Measurements from ENCODE around the gene CFAP61.
"Not testable (repeated sequence)": the region's sequence is repeated elsewhere in the genome, so short reads cannot be mapped to it uniquely, and the experiment has no call there.

CFAP61 gene

DNA sequence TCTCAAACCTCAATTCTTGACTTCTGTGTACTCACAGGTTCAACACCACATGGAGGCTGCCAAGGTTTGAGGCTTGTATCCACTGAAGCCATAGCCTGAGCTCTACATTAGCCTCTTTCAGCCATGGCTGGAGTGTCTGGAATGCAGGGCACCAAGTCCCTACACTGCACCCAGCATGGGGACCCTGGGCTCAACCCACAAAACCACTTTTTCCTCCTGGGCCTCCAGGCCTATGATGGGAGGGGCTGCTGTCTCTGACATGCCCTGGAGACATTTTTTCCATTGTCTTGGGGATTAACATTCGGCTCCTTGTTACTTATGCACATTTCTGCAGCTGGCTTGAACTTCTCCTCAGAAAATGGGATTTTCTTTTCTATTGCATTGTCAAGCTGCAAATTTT, 192.1 kb downstream of the CFAP61 start:
- DNase-seq: not testable (repeated sequence)

DNA sequence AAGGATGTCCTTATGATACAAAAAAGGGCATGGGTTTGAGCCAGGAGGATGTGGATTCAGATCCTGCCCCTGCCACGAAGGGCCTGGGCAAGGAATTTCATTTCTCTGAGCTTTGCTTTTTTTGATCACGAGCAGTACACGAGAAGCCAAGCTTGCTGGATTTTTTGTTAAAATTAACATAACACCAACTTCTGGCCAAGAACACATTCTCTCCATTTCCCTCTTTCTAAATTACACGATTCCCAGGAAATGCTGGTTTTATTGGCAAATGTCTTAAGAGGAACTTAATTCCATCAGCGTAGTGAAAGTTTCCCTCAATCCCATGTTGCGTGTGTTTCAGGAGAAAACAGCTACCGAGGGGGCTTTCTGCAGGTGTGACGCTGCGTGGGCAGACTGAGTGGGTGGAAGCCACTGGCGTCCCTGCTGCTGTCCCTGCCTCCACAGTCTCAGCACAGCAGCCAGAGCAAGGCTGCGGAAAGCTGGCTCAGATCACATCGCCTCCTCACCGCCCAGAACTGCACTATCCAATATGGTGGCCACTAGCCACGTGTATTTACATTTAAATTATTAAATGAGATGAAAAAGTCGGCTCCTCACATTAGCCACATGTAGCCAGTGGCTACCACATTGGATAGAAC, 194.8 kb downstream of the CFAP61 start:
- no peak for DNase-seq

DNA sequence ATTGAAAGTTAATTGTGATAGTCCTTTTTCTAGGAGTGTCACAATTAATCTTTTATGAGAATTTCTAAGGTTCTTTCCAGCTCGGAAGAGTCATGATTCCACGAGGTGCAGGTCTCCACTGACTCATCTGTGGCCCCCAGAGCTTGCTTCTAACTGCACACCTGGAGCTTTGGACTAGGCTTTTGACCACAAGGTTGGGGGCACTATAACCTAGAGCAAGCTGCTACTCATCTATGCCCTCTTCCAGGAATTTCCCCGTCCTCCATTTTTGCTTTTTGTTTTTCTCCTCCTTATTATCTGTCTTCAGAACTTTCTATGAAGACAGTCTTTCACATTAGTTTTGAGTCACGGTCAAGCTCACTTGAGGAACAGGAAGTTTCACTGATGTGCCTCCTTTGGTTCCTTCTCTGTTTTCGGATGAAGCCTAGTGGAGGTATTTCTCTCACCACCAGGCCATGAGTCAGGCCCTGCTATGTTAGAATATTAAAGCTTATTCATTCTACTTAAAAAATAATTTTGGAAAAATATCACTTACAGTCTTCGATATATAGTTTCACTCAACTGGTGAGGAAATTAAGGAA, 196.4 kb downstream of the CFAP61 start:
- no peak for DNase-seq

DNA sequence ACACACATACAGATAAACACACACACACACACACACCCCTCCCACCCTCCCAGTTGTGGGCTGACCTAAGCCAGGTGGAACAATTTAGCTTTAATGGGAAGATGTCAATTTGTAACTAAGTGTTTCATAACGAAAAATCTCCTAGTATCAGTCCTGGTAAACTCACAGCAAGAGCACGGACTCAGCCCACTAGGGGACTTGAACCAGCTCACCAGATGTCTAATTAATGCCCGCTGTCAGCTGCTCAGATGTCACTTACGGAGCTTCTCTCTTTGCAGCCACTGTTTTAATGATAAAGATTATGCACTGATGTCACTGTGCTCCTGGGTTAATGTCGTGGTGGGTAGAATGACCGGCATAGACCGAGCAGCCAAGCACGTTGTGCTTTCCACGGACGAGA, 199.0 kb downstream of the CFAP61 start:
- DNase-seq: no peak

DNA sequence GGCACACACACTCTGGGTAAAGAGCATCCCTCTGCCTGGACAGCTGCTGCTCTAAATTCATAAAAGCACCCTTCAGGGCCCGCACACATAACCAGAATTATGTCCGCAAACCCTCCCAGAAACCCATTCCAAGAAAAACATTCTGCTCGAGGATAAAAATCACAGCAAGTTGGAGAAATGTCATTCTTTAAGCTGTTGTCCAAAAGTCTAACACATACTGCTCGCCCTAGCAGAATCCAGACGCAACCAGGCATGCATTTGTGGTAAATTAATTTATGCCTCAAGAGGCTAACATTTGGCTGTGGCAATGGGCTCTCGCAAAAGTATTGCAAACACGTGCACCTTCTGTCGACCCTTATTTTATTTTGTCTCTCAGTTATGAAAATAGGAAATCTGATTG, 199.5 kb downstream of the CFAP61 start:
- DNase-seq: no peak

DNA sequence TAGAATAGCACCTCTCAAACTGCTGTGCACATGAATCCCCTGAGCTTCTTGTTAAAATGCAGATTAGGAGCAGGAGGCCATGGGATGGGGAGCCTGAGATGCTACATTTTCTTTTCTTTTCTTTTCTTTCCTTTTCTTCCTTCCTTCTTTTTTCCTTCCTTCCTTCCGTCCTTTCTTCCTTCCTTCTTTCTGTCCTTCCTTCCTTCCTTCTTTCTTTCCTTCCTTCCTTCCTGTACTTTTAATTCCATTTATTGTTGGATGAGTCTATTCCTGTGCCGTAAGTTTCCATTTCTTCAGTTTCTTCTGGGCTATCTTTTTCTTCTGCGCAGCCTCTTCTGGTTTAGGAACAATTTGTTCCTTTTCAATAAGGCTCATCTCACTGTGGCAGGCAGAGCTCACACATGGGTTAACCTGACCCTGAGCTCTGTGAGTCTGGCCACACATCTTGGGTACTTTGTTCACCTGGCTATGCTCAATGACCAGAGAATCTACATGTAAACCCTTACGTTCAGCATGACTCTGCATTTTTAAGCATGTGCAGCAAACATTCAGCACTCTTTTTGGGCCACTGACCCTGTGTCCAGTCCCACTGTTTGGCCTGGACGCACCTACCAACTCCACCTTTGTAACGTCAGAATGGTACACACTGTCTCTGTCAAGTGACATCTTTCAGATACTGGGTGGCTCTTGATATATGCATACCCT, 200.9 kb downstream of the CFAP61 start:
- DNase-seq: no peak

DNA sequence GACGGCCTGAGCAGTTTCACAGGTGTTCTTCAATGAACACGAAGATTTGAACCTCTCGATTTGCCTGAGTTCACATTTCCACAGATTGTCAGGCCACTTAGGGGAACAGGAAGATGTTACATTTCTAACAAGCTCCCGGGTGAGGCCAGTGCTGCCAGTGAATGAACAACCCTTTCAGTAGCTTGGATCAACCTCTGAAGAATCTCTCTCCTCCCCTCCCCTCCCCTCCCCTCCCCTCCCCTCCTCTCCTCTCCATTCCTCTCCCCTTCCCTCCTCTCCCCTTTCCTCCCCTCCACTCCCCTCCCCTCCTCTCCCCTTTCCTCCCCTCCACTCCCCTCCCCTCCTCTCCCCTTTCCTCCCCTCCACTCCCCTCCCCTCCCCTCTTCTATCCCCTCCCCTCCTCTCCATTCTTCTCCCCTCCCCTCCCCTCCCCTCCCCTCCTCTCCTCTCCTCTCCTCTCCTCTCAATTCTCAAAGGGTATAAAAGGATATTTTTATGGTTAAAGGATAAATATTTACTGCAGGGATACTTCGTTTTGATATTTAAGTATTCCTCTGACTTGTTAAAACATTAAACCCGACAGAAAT, 201.5 kb downstream of the CFAP61 start:
- no peak for DNase-seq

DNA sequence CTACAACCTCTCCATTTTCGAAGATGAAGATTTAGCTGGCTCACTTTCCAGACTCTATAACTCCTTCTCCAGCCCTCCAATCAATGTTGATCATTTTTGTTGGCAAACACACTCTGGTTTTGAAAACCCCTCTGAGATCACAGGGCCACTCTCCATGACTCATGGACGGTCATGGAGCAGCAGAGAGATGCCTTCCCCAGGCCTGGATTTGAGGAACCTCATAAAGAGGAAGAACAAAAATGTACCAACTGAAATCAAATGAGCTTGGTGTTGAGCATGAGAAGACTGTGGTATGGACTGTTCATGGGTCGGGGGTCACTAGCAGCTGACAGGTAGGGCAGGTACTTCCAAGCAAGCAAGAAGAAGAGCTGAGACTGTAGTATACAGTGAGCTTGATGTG, 202.8 kb downstream of the CFAP61 start:
- no peak for DNase-seq

DNA sequence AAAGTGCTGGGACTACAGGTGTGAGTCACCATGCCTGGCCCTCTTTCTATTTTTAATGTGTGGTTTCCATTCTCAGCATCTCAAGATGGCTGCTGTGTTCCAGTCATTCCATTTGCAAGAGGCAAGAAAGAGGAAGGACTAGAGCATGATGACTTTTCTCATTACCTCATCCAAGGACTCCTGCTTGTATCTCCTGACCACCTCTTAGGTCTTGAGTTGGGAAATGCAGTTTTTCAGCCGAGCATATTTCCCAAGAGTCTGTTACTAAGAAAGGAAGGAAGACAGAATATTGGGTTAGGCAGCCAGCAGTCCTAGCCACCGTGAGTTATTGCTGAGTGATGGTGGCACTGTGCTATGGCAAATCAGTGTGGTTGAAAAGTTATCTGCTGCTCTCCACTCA, 207.2 kb downstream of the CFAP61 start:
- no peak for DNase-seq

DNA sequence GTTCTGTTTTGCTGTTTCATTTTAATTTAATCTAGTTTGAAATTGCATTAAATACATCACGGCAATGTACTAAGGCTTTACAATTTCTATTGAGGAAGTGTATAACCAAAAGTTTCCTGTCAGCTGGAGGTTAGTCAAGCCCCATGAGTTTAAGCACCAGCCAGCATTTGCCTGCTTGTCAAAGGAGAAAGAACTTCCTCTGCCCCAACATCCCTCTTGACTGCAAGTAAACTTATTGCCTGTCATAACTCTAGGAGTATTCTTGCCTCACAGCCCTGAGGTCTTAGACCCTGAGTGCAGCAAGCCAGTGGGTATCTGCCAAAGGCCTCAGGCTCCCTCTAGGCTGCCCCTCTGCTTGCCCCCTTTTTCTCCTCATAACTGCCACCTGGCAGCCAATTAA, 208.8 kb downstream of the CFAP61 start:
- DNase-seq: no peak

DNA sequence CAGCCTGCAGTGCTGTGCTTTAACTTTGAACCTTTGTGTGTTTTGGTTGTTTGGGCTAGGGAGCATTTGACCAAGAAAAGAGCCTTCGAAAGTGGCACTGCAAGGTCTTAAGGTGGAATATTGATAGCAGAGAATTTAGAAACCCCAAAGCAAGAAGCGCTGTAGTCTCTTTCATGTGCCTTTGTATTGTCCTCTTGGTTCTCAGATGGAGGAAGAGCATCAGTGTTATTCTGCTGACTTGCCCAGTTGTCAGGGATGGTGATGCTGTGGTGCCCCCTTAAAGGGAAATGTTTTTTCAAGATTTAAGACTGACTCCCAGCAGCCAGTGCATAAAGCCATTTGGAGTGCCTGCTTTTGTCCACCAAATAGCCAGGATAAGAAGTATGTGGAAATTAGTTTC, 212.9 kb downstream of the CFAP61 start:
- no peak for DNase-seq

DNA sequence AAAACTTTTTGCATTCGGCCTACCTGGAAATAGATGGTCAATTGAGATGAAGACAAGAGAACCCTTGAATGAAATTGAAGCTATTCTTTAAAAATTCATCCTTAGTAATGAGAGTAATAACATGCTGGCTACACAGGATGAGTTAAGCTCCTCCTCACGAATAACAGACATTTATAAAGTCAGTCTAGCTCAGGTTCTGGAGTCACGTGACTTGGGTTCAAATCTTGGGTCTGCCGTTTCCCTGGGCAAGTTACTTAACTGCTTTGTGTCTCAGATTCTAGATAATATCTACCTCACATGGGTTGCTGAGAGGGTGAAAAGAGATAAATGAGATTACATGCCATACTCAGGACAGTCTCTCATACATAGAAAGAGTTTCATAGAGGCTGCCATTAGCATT, 214.2 kb downstream of the CFAP61 start:
- DNase-seq: no peak

DNA sequence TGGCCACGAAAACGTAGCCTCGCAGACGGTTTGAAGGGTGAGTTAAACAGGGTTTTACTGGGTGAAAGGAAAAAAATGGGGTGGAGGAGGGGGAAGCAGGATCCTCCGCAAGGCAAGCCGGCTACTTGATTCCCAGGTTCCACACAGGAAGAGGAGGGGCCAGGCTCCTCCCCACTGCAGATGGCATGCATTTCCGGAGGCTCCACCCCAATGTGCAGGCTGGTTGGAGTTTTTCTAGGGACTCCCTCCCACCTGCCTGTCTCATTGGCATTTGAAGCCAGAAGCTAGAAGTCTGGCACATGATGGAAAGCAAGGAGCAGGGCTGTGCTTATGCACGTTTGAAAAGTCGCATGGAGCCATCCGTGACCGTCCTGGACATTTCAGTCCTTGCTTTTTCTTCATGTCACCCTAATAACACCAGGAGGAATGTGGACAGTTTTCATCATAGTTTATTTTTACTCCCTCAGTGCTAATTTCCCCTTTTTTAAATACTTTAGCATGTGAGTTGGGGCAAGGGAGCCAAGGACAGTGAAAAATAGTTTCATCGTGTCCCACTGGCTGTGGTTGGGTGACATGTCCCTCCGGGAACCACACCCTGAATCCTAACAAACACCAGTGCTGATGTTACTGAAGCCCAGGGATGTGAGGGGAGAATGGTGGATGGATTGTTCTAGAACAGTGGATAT, 215.5 kb downstream of the CFAP61 start:
- no peak for DNase-seq

DNA sequence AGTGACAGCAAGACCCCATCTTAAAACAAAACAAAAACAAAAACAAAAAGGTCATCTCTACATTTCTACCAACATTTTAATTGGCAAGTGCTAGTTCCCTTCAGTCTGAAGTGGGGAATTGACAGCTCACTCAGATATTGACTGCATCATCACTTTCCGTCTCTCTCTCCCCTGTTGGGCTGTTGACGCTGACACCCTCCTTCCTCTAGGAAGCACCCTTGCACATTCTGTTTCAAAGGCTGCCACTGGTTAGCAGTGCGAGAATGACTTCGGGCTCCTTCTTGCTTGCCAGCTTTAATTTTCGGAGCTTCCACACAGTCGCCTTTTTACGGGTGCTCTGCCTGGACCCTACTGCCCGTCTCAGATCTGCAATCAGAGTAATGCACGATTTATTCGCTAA, 218.9 kb downstream of the CFAP61 start:
- no peak for DNase-seq

DNA sequence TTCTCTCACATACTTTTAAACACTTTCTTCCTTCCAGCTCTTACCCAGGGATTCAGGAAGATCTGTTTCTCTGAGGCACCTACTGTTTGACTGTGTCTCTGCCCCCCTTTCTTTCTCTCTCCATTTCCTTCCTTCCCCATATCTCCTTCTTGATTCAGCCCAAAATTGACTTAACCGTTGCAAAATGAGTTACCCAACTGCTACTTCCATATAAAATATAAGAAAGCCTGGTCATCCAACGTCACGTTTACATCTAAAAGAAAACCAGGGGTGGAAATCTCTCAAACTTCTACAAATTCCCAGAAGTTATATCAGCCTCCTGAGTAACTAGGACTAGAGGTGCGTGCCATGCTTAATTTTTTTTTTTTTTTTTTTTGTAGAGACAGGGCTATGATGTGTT, 220.4 kb downstream of the CFAP61 start:
- DNase-seq: no peak

DNA sequence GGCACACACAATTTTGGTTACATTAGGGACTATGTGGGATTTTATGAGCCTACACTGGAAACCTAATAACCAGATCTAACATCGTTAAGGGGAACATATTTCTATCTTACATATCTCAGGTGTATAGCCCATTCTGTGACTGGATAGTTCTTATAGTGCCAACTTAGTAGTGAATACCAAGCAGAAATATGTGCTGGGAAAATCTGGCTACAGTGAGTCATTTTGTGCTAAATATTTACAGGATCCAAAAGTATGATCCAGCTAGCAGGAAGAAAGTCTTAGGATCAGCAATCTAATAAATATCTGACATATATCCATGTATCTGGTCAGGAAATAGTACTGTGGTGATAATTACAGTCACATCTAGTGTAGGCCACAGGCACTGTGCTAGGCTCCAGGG, 221.0 kb downstream of the CFAP61 start:
- DNase-seq: no peak

DNA sequence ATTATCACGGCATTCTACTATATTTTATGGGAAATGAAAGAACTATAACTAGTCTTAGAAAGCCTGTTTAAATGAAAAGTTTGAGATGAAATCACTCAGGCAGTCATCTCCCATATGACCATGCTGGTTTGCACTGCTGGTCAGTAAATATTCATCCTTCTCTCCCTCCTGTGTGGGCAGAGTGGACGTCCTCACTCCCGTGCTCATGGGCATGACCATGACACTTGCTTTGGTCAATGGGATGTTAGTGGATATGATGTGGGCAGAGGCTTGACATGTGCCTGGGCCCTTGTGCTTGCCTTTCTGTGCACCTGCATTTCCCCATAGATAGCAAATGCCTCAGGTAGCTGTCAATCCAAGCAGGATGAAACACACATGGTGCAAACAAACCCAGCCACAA, 222.5 kb downstream of the CFAP61 start:
- no peak for DNase-seq

DNA sequence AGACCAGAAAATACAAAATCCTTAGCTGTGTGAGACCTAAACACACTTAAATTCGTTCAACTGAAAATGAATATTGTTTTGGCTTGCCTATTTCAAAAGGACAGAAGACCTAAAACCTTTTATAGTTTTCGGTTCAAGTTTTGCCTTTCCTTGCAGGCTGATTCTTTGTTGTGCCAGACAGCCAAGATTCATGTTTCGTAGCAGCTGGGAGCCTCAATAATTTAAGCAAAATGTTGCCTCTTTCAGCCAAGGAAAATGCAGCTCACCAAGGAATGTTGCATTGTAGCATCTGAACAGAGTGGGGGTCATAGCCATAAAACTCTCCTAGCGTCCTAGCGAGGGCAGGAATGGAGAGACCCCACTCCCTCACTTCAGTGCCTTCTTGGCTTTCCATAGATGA, 223.3 kb downstream of the CFAP61 start:
- DNase-seq: no peak

DNA sequence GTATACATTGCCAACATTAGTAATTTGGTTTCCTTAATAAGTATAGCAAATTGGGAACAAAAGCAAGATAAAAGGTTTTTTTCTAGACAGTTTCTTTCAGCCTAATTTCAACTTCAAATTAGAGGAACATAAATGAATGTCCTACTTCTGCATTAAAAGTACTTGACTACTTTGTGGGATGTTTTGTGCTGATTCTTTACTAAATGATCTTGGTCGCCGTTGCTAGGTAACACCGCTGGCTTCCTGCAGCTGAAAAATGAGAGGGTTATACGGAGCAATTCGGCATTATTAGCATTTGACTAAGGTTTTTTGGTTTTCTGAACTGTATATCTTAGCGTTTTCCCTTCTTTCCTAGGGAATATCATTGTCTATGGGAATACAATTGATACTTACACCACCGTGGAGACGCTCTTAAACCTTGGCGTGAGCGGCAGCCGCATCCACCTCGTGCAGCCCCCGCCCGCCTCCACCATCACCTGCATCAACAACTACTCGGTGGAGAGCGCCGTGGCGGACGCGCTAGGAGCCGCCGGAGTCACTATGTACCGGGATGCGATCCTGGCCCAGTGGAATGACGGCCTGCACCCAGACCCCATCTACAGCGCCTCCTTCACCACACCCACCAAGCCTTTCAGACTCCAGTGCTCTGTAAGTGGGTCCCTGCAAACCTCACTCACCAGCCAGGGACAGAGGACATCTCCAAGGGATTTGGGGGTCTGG, 224.6 kb downstream of the CFAP61 start:
- DNase-seq: no peak

DNA sequence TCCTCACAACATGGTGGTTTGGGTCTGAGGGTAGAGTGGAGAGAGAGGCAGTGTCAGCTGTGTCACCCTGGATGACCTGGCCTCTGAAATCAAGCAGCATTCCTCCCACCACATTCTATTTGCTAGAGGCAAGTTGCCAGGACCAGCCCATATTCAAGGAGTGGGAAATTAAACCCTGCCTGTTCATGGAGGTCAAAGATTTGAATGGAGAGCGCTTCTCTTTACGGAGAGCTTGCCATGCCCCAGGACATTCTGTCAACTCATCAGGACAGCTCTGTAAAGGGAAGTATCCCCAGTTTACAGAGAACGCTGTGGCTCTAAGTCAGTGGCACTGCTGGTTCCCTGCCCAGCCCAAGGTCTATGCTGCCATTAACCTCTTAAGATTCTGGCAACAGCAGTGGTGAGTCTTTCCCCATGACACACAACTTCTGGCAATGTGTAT, 225.6 kb downstream of the CFAP61 start:
- no peak for DNase-seq

DNA sequence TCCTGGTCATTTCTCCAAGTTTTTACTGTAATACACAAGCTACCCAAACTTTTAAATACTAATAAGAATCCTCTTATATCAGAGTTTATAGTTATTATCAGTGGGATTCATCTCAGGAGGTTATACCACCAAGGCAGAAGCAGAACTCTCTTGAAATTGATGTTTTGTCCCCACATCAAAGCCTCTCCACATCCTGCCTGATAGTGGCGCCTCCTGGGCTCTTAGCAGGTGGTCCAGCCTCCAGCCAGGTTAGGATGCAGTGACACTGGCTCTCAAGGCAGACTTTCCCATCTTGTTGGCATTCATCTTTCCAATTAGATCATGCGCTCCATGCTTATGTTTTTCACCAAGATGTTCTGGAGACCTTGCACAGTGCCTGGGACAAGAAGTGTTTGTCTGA, 233.7 kb downstream of the CFAP61 start:
- no peak for DNase-seq

DNA sequence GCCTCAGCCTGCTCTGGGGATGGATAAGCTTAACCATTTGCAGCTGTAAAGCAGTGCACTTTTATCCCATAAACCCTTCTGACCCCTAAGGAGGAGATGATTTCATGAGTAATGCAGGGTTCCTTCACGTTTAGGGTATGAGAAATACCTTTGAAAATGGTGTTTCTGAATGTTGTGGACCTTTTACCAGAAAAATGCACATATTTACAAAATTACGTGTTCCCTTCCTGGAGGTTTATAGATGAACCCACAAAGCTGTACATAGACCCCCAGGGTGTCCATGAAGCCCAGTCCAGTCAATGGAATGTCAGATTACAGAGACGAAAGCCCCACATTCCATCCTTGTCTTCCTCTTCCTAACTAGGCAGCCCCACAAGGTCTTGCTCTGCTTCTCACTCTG, 237.0 kb downstream of the CFAP61 start:
- DNase-seq: no peak

DNA sequence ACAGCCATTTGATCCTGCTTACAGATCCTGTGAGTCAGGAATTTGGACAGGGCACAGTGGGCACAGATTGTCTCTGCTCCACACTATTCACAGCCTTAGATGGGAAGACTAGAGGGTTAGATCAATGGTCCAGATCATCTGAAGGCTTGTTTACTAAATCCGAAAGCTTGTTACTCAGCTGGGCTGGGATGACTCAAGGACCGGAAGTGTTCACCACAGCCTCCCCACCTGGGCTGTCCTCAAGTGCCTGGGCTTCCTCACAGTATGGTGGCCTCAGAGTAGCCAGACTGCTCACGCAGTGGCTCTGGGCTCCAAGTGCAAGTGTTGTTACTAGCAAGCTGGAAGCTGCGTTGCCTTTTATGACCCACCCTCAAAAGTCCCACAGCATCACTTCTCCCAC, 240.1 kb downstream of the CFAP61 start:
- no peak for DNase-seq
